ENCODE measurements around the gene KRTAP1-4.
A peak's percentile ranks its signal among the peaks of the same experiment; 100 is the strongest.
"Not testable (repeated sequence)": the region's sequence is repeated elsewhere in the genome, so short reads cannot be mapped to it uniquely, and the experiment has no call there.

KRTAP1-4 gene

GRCh38 chr17:41046735-41047465 lies 16.9 kb upstream of the KRTAP1-4 start, which contains the start of gene KRTAP2-1:
Gene KRTAP2-1, minus strand, starts transcription at chr17:41047316. Its CDS starts 49 bp downstream, at chr17:41047267.
- DNase-seq (ENCODE audit: low spot score), result not testable (repeated sequence)

- no peak for DNase-seq (ENCODE audit: low spot score)
Measured at GRCh38 chr17:41042953-41043352, 13.0 kb upstream of the KRTAP1-4 start.

- not testable (repeated sequence) for DNase-seq (ENCODE audit: low spot score)
Measured at GRCh38 chr17:41040783-41041571, 11.0 kb upstream of the KRTAP1-4 start, which contains the start of gene KRTAP1-1. Gene KRTAP1-1, minus strand, starts transcription at chr17:41041450. Its CDS starts 53 bp downstream, at chr17:41041397.

GRCh38 chr17:41037853-41038350 lies 7.9 kb upstream of the KRTAP1-4 start:
- DNase-seq (ENCODE audit: low spot score), result no peak

GRCh38 chr17:41034346-41034935 lies 4.4 kb upstream of the KRTAP1-4 start, which contains the start of gene KRTAP1-3:
Gene KRTAP1-3, minus strand, starts transcription at chr17:41034874. Its CDS starts 53 bp downstream, at chr17:41034821.
- not testable (repeated sequence) for DNase-seq (ENCODE audit: low spot score)

- no peak for DNase-seq (ENCODE audit: low spot score)
Measured at GRCh38 chr17:41026715-41027471, 3.1 kb downstream of the KRTAP1-4 start, which contains the start of gene KRTAP1-5. Gene KRTAP1-5, minus strand, starts transcription at chr17:41027208. Its CDS starts 53 bp downstream, at chr17:41027155.

- DNase-seq (ENCODE audit: low spot score), result no peak
Measured at GRCh38 chr17:41024697-41025096, 5.3 kb downstream of the KRTAP1-4 start.

GRCh38 chr17:41020336-41020735 lies 9.7 kb downstream of the KRTAP1-4 start:
- DNase-seq (ENCODE audit: low spot score), result no peak

GRCh38 chr17:41019415-41019814 lies 10.6 kb downstream of the KRTAP1-4 start:
- DNase-seq (ENCODE audit: low spot score), result no peak

- DNase-seq (ENCODE audit: low spot score), result no peak
Measured at GRCh38 chr17:41018541-41018940, 11.5 kb downstream of the KRTAP1-4 start.

- DNase-seq (ENCODE audit: low spot score), result no peak
Measured at GRCh38 chr17:41016578-41017215, 13.3 kb downstream of the KRTAP1-4 start.

GRCh38 chr17:41015454-41015853 lies 14.5 kb downstream of the KRTAP1-4 start:
- DNase-seq (ENCODE audit: low spot score), result no peak

GRCh38 chr17:41013606-41014005 lies 16.4 kb downstream of the KRTAP1-4 start:
- DNase-seq (ENCODE audit: low spot score), result peak; percentile 69

- no peak for DNase-seq (ENCODE audit: low spot score)
Measured at GRCh38 chr17:41013181-41013580, 16.8 kb downstream of the KRTAP1-4 start.

GRCh38 chr17:41012326-41013120 lies 17.5 kb downstream of the KRTAP1-4 start:
- DNase-seq (ENCODE audit: low spot score), result peak; percentile 53

GRCh38 chr17:41010441-41010840 lies 19.6 kb downstream of the KRTAP1-4 start:
- no peak for DNase-seq (ENCODE audit: low spot score)

- DNase-seq (ENCODE audit: low spot score), result no peak
Measured at GRCh38 chr17:41009936-41010335, 20.1 kb downstream of the KRTAP1-4 start.

GRCh38 chr17:41009301-41009760 lies 20.7 kb downstream of the KRTAP1-4 start:
- DNase-seq (ENCODE audit: low spot score), result no peak

GRCh38 chr17:41008811-41009210 lies 21.2 kb downstream of the KRTAP1-4 start, which contains the start of gene KRTAP3-1:
Gene KRTAP3-1, minus strand, starts transcription at chr17:41009128. Its CDS starts 54 bp downstream, at chr17:41009074.
- DNase-seq (ENCODE audit: low spot score), result peak; percentile 23

GRCh38 chr17:41004397-41004796 lies 25.6 kb downstream of the KRTAP1-4 start:
- no peak for DNase-seq (ENCODE audit: low spot score)
